ENCODE results near the gene ITPKC.
"Not testable (repeated sequence)": the region's sequence is repeated elsewhere in the genome, so short reads cannot be mapped to it uniquely, and the experiment has no call there.

ITPKC gene

DNA sequence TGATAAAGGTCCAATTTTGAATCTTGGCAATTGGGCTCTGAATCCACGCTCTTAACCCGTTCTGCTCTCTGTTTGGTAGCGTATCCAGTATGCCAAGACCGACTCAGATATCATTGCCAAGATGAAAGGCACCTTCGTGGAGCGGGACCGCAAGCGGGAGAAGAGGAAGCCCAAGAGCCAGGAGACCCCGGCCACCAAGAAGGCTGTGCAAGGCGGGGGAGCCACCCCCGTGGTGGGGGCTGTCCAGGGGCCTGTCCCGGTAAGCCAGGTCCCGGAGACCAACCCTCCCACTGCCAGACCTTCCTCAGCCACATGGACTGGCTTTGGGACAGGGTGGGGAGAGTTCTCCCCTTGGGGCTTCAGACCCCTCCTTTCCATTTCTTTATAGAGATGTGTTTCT lies 42.4 kb downstream of the ITPKC start:
- DNase-seq: no peak
- Histone ChIP-seq H3K4me3 (ENCODE audit: control insufficient read depth in 1 of 7, extremely low read depth in 1 of 7, insufficient read depth in 4 of 7, low read depth in 2 of 7, low read length in 6 of 7) (no peak overlapping the region), H3K9me3 (ENCODE audit: control extremely low read depth in 1 of 5, control insufficient read depth in 4 of 5, insufficient read depth in 2 of 5, low read depth in 1 of 5, low read length in 4 of 5) (no peaks in the 10 kb centered on the region), H3K27me3 (replicated peaks in 2 of 5; ENCODE audit: control insufficient read depth in 4 of 5, insufficient read depth in 5 of 5, low read length in 4 of 5) (no peaks in the 10 kb centered on the region), H3K36me3 (ENCODE audit: control insufficient read depth in 4 of 4, insufficient read depth in 4 of 4, low read length in 3 of 4) (peaks cover 30 to 84% (median 69%) of the 10 kb centered on the region in 4 experiments), H3K4me1 (ENCODE audit: control extremely low read depth in 1 of 4, control insufficient read depth in 4 of 4, insufficient read depth in 4 of 4, low read length in 3 of 4) (peaks cover 0 to 22% (median 12%) of the 10 kb centered on the region in 4 experiments), H3K27ac (ENCODE audit: insufficient read depth in 1 of 2, low read depth in 1 of 2, low read length in 2 of 2, poor library complexity in 1 of 2, severe bottlenecking in 2 of 2) (no peak overlapping the region)
- ChIA-PET CTCF (no interaction called here), POLR2A (no interaction called here)
- WGBS (ENCODE audit: insufficient coverage): 97% methylated on average over 8 of the region's 13 CpGs

DNA sequence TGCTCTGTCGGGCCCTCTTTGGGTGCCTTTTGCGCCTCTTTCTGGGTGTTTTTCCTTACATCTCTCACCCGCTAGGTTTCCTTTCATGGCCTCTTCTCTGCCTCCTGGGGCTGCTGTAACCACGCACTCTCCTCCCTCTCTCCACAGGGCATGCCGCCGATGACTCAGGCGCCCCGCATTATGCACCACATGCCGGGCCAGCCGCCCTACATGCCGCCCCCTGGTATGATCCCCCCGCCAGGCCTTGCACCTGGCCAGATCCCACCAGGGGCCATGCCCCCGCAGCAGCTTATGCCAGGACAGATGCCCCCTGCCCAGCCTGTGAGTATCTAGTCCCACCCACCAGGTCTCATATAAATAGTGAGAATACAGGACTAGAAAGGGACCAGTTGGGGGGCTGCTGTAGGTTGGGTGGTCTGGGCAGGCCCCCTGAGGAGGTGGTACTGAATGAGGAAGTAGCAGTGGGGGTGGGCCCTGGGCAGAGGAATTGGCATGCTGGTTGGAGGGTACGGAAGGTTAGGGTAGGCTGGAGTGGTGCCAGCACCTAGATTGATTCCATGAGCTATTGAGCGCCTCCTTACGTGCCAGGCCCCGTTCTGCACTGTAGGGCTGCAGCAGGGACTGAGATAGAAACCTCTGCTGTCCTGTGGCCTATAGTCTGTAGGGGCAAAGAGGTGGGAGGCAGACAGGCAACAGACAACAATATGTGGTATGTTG lies 46.0 kb downstream of the ITPKC start:
- Histone ChIP-seq H3K4me1 (ENCODE audit: control extremely low read depth in 1 of 4, control insufficient read depth in 4 of 4, insufficient read depth in 4 of 4, low read length in 3 of 4) (no peaks in the 10 kb centered on the region), H3K36me3 (ENCODE audit: control insufficient read depth in 4 of 4, insufficient read depth in 4 of 4, low read length in 3 of 4) (peaks cover 28 to 85% (median 70%) of the 10 kb centered on the region in 4 experiments), H3K4me3 (ENCODE audit: control insufficient read depth in 1 of 7, extremely low read depth in 1 of 7, insufficient read depth in 4 of 7, low read depth in 2 of 7, low read length in 6 of 7) (no peak overlapping the region), H3K27me3 (replicated peaks in 2 of 5; ENCODE audit: control insufficient read depth in 4 of 5, insufficient read depth in 5 of 5, low read length in 4 of 5) (no peaks in the 10 kb centered on the region), H3K9me3 (ENCODE audit: control extremely low read depth in 1 of 5, control insufficient read depth in 4 of 5, insufficient read depth in 2 of 5, low read depth in 1 of 5, low read length in 4 of 5) (no peaks in the 10 kb centered on the region), H3K27ac (ENCODE audit: insufficient read depth in 1 of 2, low read depth in 1 of 2, low read length in 2 of 2, poor library complexity in 1 of 2, severe bottlenecking in 2 of 2) (no peak overlapping the region)
- ChIA-PET POLR2A (no interaction called here), CTCF (no interaction called here)
- no peak for DNase-seq
- WGBS (ENCODE audit: insufficient coverage): 86% methylated on average over 16 of the region's 17 CpGs

DNA sequence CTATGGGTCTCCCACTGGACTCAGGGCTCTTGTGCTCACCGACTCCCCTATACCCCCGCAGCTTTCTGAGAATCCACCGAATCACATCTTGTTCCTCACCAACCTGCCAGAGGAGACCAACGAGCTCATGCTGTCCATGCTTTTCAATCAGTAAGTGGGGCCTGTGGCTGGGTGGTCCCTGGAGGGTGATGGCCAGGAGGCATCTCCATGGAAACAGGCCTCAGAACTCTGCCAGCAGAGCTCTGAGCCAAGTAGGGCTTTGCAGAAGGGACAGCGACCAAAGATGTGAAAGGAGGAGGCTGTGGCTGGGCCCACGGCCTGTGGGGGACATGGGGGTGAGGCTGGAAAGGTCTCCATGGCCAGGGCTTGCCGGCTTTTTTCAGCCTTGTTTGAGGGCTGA lies 46.6 kb downstream of the ITPKC start:
- Histone ChIP-seq H3K4me3 (ENCODE audit: control insufficient read depth in 1 of 7, extremely low read depth in 1 of 7, insufficient read depth in 4 of 7, low read depth in 2 of 7, low read length in 6 of 7) (no peak overlapping the region), H3K36me3 (ENCODE audit: control insufficient read depth in 4 of 4, insufficient read depth in 4 of 4, low read length in 3 of 4) (peaks cover 24 to 79% (median 64%) of the 10 kb centered on the region in 4 experiments), H3K9me3 (ENCODE audit: control extremely low read depth in 1 of 5, control insufficient read depth in 4 of 5, insufficient read depth in 2 of 5, low read depth in 1 of 5, low read length in 4 of 5) (no peaks in the 10 kb centered on the region), H3K4me1 (ENCODE audit: control extremely low read depth in 1 of 4, control insufficient read depth in 4 of 4, insufficient read depth in 4 of 4, low read length in 3 of 4) (peaks cover 0 to under 1% (median 0%) of the 10 kb centered on the region in 4 experiments), H3K27ac (ENCODE audit: insufficient read depth in 1 of 2, low read depth in 1 of 2, low read length in 2 of 2, poor library complexity in 1 of 2, severe bottlenecking in 2 of 2) (no peak overlapping the region), H3K27me3 (replicated peaks in 2 of 5; ENCODE audit: control insufficient read depth in 4 of 5, insufficient read depth in 5 of 5, low read length in 4 of 5) (no peaks in the 10 kb centered on the region)
- WGBS (ENCODE audit: insufficient coverage): 100% methylated on average over 4 of the region's 7 CpGs
- ChIA-PET CTCF (no interaction called here), POLR2A (no interaction called here)
- no peak for DNase-seq

DNA sequence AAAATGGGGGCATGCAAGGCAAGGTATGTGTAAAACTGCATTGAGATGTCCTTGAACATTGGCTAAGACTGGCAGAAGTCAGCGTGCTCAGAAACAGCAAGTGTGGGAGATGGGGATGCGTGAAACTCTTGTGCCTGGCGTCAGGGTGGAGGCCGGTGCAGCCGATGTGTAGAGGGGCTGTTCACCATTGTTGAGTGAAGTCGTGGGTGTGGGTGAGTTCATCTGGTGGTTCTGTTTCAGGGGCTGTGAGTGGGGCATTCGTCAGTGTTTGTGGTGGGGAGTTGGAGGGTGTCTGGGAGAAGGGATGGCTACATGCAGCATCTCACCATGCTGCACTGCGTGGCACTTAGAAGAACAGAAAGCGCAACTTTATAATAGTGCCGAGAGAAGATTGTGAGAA lies 47.1 kb downstream of the ITPKC start:
- CTCF ChIA-PET: no interaction called here

DNA sequence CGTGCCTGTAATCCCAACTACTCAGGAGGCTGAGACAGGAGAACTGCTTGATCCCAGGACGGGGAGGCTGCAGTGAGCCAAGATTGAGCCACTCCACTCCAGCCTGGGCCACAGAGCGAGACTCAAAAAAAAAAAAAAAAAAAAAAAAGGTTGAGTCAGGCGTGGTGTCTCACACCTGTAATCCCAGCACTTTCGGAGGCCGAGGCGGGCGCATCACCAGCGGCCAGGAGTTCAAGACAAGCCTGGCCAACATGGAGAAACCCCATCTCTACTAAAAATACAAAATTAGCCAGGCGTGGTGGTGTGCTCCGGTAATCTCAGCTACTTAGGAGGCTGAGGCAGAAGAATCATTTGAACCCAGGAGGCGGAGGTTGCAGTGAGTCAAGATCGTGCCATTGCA lies 49.5 kb downstream of the ITPKC start:
- POLR2A ChIA-PET: interaction anchor here (0.6 kb wide), 1 partner anchor 17 kb away, joined by 3 read pairs; no protein-coding TSS in a partner anchor
- H3K27me3 ChIP-seq (replicated peaks in 2 of 5; ENCODE audit: control insufficient read depth in 4 of 5, insufficient read depth in 5 of 5, low read length in 4 of 5); H3K4me1 ChIP-seq (ENCODE audit: control extremely low read depth in 1 of 4, control insufficient read depth in 4 of 4, insufficient read depth in 4 of 4, low read length in 3 of 4); H3K27ac ChIP-seq (ENCODE audit: insufficient read depth in 1 of 2, low read depth in 1 of 2, low read length in 2 of 2, poor library complexity in 1 of 2, severe bottlenecking in 2 of 2); H3K9me3 ChIP-seq (ENCODE audit: control extremely low read depth in 1 of 5, control insufficient read depth in 4 of 5, insufficient read depth in 2 of 5, low read depth in 1 of 5, low read length in 4 of 5); DNase-seq; H3K4me3 ChIP-seq (ENCODE audit: control insufficient read depth in 1 of 7, extremely low read depth in 1 of 7, insufficient read depth in 4 of 7, low read depth in 2 of 7, low read length in 6 of 7): not testable (repeated sequence)
- peaks cover 17 to 57% (median 44%) of the 10 kb centered on the region in 4 experiments for H3K36me3 ChIP-seq (ENCODE audit: control insufficient read depth in 4 of 4, insufficient read depth in 4 of 4, low read length in 3 of 4)
- WGBS (ENCODE audit: insufficient coverage): 95% methylated on average over 7 of the region's 13 CpGs
- CTCF ChIA-PET: interaction anchor here (0.8 kb wide), 1 partner anchor 11 kb away, joined by 3 read pairs; no protein-coding TSS in a partner anchor

More for the DNA sequence above, 47.1 kb downstream of the ITPKC start:
- H3K27ac ChIP-seq (ENCODE audit: insufficient read depth in 1 of 2, low read depth in 1 of 2, low read length in 2 of 2, poor library complexity in 1 of 2, severe bottlenecking in 2 of 2): no peak overlapping the region
- H3K4me3 ChIP-seq (ENCODE audit: control insufficient read depth in 1 of 7, extremely low read depth in 1 of 7, insufficient read depth in 4 of 7, low read depth in 2 of 7, low read length in 6 of 7): no peak overlapping the region
- DNase-seq: no peak
- POLR2A ChIA-PET: no interaction called here
- 94% methylated on average over 10 of the region's 10 CpGs for WGBS (ENCODE audit: insufficient coverage)
- peaks cover 0 to 4% (median 0%) of the 10 kb centered on the region in 4 experiments for H3K4me1 ChIP-seq (ENCODE audit: control extremely low read depth in 1 of 4, control insufficient read depth in 4 of 4, insufficient read depth in 4 of 4, low read length in 3 of 4)
- H3K9me3 ChIP-seq (ENCODE audit: control extremely low read depth in 1 of 5, control insufficient read depth in 4 of 5, insufficient read depth in 2 of 5, low read depth in 1 of 5, low read length in 4 of 5): no peaks in the 10 kb centered on the region
- H3K27me3 ChIP-seq (replicated peaks in 2 of 5; ENCODE audit: control insufficient read depth in 4 of 5, insufficient read depth in 5 of 5, low read length in 4 of 5): no peaks in the 10 kb centered on the region
- peaks cover 23 to 79% (median 62%) of the 10 kb centered on the region in 4 experiments for H3K36me3 ChIP-seq (ENCODE audit: control insufficient read depth in 4 of 4, insufficient read depth in 4 of 4, low read length in 3 of 4)

DNA sequence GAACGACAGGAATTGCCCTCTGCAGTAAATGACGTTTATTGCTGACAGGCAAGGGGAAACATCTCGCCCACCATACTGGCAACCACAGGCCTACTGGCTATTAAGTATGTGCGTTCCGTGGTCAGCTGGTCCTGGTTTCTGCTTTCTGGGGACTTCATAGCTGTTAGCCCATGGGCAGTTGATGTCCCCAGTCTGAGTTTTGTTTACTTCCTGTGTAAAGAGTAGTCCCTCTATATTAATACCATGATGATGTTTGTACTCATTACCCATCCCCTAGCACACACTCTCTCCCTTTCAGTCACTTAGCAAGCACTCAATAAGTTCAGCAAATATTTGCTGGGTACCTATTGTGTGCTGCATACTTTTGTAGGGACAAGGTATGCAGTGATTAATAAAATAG lies 52.0 kb downstream of the ITPKC start:
- Histone ChIP-seq H3K9me3 (ENCODE audit: control extremely low read depth in 1 of 5, control insufficient read depth in 4 of 5, insufficient read depth in 2 of 5, low read depth in 1 of 5, low read length in 4 of 5) (peaks cover 0 to 2% (median 0%) of the 10 kb centered on the region in 5 experiments), H3K4me1 (ENCODE audit: control extremely low read depth in 1 of 4, control insufficient read depth in 4 of 4, insufficient read depth in 4 of 4, low read length in 3 of 4) (peaks cover 0 to 4% (median 0%) of the 10 kb centered on the region in 4 experiments), H3K27ac (ENCODE audit: insufficient read depth in 1 of 2, low read depth in 1 of 2, low read length in 2 of 2, poor library complexity in 1 of 2, severe bottlenecking in 2 of 2) (no peak overlapping the region), H3K4me3 (ENCODE audit: control insufficient read depth in 1 of 7, extremely low read depth in 1 of 7, insufficient read depth in 4 of 7, low read depth in 2 of 7, low read length in 6 of 7) (no peak overlapping the region), H3K27me3 (replicated peaks in 2 of 5; ENCODE audit: control insufficient read depth in 4 of 5, insufficient read depth in 5 of 5, low read length in 4 of 5) (no peaks in the 10 kb centered on the region), H3K36me3 (ENCODE audit: control insufficient read depth in 4 of 4, insufficient read depth in 4 of 4, low read length in 3 of 4) (peaks cover 9 to 34% (median 23%) of the 10 kb centered on the region in 4 experiments)
- WGBS (ENCODE audit: insufficient coverage): 63% methylated on average over 2 of the region's 5 CpGs
- ChIA-PET POLR2A (no interaction called here), CTCF (interaction anchor here (0.9 kb wide), 1 partner anchor 30 kb away, joined by 3 read pairs; the partner anchor contains the start of gene EGLN2)
- DNase-seq: no peak

DNA sequence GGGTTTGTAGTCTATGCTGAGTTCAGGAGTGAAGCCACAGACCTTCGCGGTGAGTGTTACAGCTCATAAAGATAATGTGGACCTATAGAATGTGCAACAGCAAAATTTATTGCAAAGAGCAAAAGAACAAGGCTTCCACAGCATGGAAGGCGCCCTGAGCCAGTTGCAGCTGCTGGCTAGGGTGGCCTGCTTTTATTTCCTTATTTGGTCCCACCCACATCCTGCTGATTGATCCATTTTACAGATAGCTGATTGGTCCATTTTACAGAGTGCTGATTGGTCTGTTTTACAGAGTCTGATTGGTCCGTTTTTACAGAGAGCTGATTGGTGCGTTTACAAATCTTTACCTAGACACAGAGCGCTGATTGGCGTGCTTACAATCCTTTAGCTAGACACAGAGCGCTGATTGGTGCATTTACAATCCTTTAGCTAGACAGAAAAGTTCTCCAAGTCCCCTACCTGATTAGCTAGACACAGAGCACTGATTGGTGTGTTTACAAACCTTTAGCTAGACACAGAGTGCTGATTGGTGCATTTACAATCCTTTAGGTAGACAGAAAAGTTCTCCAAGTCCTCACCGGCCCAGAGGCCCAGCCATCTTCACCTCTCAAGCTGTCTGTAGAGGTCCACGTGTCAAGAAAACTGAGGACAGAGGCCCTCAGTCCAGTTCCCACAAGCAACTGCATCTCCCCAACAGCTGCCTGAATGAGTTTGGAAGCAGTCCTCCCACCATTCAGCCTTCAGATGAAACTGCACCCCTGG lies 54.4 kb downstream of the ITPKC start:
- WGBS (ENCODE audit: insufficient coverage): 95% methylated on average over 10 of the region's 10 CpGs
- H3K4me3 ChIP-seq (ENCODE audit: control insufficient read depth in 1 of 7, extremely low read depth in 1 of 7, insufficient read depth in 4 of 7, low read depth in 2 of 7, low read length in 6 of 7); H3K27me3 ChIP-seq (replicated peaks in 2 of 5; ENCODE audit: control insufficient read depth in 4 of 5, insufficient read depth in 5 of 5, low read length in 4 of 5); POLR2A ChIA-PET; H3K9me3 ChIP-seq (ENCODE audit: control extremely low read depth in 1 of 5, control insufficient read depth in 4 of 5, insufficient read depth in 2 of 5, low read depth in 1 of 5, low read length in 4 of 5); H3K27ac ChIP-seq (ENCODE audit: insufficient read depth in 1 of 2, low read depth in 1 of 2, low read length in 2 of 2, poor library complexity in 1 of 2, severe bottlenecking in 2 of 2): not testable (repeated sequence)
- Histone ChIP-seq H3K36me3 (ENCODE audit: control insufficient read depth in 4 of 4, insufficient read depth in 4 of 4, low read length in 3 of 4) (peaks cover 0 to 10% (median 2%) of the 10 kb centered on the region in 4 experiments), H3K4me1 (ENCODE audit: control extremely low read depth in 1 of 4, control insufficient read depth in 4 of 4, insufficient read depth in 4 of 4, low read length in 3 of 4) (peaks cover 0 to 12% (median 3%) of the 10 kb centered on the region in 4 experiments)
- CTCF ChIA-PET: interaction anchor here (1.5 kb wide), 1 partner anchor 10 kb away, joined by 4 read pairs; no protein-coding TSS in a partner anchor
- DNase-seq: peak in 1 of 3 donors; percentile 14
